SH-SY5Y (cell line): Measurements from ENCODE around the gene KLK11.

Experiments used
- GATA2 ChIP-seq: IDR thresholded peaks from 2 replicates; pipeline ENCODE4 v1.6.1; 2011; ENCODE audit warnings: mild to moderate bottlenecking, low read depth, low read length
- GATA3 ChIP-seq: IDR thresholded peaks from 2 replicates; pipeline ENCODE4 v1.6.1; 2011; ENCODE audit warnings: low read depth, mild to moderate bottlenecking, low read length, moderate library complexity

KLK11 gene

GRCh38 chr19:51002542-51003311 lies 23.7 kb downstream of the KLK11 start:
- no peak for TF ChIP-seq GATA2
- TF ChIP-seq GATA3 = no peak

DNA sequence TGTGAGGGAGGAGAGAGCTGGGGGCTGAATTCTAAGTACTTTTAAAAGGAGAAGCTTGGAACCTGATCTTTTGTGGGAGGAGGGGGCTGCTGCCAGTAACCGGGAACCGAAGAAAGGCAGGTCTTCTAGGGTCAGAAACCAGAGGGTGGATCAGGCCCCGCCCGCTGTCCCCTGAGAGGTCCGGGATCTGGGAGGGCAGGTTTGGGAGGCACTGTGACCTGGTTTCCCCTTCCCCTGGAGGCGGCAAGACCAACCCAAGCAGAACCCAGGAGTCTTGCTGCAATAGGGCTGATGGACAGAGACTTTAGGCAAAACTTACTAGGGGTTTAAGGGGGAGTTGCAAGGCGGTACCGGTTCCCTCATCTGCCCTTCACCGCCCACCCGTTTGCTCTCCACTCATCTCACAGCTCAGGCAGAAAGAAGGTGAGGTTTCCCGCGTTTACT lies 24.3 kb downstream of the KLK11 start:
- TF ChIP-seq GATA2 (no peak), GATA3 (no peak)

GRCh38 chr19:51001515-51001914 lies 24.9 kb downstream of the KLK11 start, which contains the start of gene KLK8:
TSS of gene KLK8 (minus strand) at chr19:51001604. CDS start at chr19:51001167, 437 bp downstream.
- no peak for TF ChIP-seq GATA2
- no peak for TF ChIP-seq GATA3

DNA sequence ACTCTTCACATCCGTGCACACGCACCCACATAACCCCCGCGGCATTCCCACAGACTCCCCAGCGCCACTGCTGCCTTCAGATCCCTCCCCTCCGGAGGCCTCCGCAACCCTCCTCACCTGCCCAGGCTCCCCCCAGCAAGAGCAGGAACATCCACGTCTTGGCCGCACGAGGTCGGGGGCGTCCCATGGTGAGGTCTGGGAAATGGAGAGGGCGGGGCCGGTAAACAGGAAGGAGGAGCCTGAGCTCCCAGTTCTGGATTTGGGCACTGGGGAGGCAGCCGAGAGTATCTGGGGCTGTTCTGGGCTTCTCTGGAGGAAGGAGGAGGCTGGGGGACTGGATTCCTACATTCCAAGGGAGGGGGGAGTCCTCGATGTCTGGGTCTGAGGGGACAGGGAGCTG lies 25.4 kb downstream of the KLK11 start:
- TF ChIP-seq GATA2 (no peak), GATA3 (no peak)

DNA sequence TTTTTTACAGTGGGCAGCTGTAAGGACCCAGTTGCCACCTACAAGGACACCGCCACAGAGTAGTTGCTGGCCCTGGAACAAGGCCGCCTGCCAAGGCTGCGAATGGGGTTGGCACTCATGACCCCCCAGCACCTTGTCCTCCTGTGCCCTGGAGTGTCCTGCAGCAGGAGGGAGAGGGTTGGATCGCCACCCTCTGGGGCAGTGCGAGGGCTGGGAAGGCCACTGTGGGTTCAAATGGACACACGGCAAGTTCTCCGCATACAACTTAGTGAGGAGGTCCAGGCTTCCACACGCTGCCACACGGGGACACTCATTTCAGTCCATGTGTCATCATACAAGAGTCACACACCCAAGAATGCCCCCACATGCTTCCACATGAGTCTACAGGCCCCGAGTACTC lies 26.0 kb downstream of the KLK11 start:
- TF ChIP-seq GATA3 (no peak), GATA2 (no peak)

DNA sequence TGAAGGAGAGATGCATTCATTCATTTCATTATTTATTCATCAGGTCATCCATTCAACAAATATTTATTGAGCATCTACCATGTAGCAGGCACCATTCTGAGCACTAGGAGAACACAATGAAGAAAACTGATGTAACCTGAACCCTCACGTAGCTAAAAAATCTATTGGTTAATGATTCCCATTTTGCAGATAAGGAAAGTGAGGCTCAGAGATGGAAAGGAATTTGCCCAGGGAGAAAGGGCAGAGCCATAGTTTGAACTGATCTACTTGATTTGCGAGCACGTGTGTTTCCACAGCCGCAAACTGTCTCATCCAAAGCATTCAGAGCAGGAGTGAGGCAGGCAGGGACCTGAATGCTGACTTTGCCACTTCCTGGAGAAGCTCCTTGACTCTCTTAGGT lies 27.7 kb downstream of the KLK11 start:
- TF ChIP-seq GATA3 (no peak), GATA2 (no peak)

DNA sequence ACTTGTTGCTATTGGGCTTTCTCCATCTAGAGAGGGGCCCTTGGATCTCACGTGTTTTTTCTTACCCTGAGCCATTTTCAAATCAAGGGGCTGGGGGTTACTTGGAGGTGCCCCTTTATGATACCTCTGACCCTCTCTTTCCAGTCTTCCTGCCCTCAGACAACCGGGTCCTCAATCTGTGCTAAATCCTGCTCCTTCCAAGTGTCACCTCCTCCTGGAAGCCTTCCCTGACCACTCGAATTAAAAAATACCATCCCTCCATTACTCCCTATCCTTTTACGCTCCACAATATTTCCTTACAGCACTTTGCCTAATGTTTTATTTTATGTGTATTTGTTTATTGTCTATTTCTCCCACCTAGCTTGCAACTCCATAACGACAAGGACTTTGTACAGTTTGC lies 28.4 kb downstream of the KLK11 start:
- TF ChIP-seq GATA3 = no peak
- no peak for TF ChIP-seq GATA2

DNA sequence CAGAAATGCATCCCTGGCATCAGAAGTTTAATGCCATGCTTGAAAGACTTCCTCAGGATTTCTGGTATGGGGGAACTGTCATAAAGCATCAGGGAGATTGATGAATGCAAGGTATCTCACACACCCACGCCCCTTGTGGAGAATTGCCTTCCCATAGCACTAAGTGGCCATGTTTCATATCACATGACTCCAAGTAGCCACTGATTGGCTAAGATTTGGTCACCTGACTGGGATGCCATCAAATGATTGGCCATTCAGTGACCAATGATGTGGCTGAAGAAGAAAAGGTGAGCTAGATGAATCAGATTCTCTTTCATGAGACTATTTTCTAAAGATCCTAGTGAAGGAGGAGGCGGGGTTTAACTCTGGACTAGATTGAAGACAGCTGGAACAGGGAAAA lies 32.3 kb downstream of the KLK11 start:
- TF ChIP-seq GATA2 (no peak), GATA3 (no peak)

- TF ChIP-seq GATA3 (no peak), GATA2 (no peak)
These were observed 33.8 kb downstream of the KLK11 start for GRCh38 chr19:50992666-50993035.

- TF ChIP-seq GATA3 = no peak
- TF ChIP-seq GATA2 = no peak
These were observed 42.7 kb downstream of the KLK11 start, which contains the start of gene KLK7 for GRCh38 chr19:50983625-50984292. TSS of gene KLK7 (minus strand) at chr19:50983917. CDS start at chr19:50982399, 1,518 bp downstream.

DNA sequence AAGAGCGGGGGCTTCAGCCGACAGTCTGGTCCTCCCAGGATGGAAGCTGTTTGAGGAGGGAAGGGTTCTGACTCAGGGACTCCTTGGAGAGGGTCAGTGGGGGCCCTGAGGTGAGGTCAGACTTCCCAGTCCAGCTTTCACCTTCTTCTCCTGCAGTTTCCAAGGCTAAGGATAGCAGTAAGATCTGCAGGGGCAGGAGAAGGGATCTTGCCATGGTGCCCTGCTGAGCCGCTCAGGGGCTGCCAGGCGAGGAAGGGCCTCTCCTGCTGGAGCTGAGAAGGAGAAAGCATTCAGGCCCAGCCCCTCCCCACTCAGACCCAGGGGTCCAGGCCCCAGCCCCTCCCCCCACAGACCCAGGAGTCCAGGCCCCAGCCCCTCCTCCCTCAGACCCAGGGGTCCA lies 44.2 kb downstream of the KLK11 start:
- TF ChIP-seq GATA2 (no peak), GATA3 (no peak)

DNA sequence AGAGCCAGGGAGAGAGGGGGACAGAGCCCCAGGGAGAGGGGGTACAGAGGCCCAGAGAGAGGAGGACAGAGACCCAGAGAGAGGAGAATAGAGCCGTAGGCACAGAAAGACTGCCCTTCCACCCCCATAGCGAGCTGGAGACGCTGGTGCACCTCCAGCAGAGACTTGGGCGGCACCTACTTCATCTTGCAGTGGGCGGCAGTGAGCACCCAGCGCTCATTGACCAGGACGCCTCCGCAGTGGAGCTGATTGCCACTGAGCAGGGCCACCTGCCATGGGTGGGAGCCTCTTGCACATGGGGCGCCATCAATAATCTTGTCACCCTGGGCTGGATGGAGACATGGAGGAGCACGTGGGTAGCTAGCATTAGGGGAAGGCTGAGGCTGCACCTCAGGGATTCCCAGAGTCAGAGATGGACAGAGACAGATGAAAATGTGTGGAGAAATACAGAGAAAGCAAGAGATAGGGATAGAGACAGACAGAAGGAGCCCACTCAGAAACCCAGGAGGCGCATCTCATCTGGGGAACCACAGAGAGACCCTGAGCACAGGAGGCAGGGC lies 44.7 kb downstream of the KLK11 start:
- TF ChIP-seq GATA3 (no peak), GATA2 (no peak)

DNA sequence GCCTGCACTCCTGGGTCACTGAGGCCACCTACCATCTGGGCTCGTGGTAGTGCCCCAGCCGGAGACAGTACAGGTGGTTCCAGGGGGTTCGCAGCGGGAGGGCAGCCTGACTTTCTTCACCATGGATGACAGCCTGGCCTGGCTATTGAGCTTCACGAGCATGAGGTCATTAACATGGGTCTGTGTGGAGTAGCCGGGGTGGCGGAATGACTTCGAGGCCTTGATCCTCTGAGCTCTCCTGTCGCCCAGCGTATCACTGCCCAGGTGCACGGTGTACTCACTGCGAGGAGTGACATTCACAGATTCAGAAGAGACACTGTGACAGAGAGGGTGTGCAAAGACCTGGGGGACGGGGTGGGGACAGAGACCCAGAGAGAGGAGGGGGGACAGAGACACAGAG lies 46.2 kb downstream of the KLK11 start:
- TF ChIP-seq GATA2 (no peak), GATA3 (no peak)

DNA sequence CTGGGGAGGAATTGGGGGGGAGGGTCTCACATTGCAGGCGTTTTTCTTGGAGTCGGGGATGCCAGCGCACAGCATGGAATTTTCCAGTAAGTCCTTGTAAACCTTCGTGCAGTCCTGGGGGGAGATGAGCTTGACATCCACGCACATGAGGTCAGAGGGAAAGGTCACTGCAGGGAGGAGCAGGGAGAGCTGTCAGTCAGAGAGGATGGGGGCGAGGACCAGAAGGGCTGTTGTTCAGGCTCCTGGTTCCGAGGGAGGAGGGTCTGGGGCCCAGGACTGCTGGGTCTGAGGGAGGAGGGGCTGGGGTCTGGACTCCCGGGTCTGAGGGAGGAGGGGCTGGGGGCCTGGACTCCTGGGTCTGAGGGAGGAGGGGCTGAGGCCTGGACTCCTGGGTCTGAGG lies 46.7 kb downstream of the KLK11 start:
- no peak for TF ChIP-seq GATA3
- no peak for TF ChIP-seq GATA2
